MM.1S (cell line): ENCODE data around the gene KCNH2.

Source experiments
- DNase-seq: peaks from one replicate; pipeline ENCODE4 v3.0.0-alpha.2; 2015
- H2AFZ ChIP-seq: fragments of 300-600 bp; sonication (generic); 2 replicates; pipeline ENCODE4 v1.6.0; 2016; ENCODE audit warnings: antibody characterized with exemption, low read length
- H3F3A ChIP-seq: fragments of 300-600 bp; sonication (generic); 2 replicates; pipeline ENCODE4 v1.6.1; 2016; ENCODE audit warnings: mild to moderate bottlenecking, antibody characterized with exemption, low read length, moderate library complexity, mixed read lengths; ENCODE audit not compliant: insufficient read depth
- H3K27ac ChIP-seq: fragments of 300-600 bp; sonication (generic); 2 replicates; pipeline ENCODE4 v1.5.1; 2016; ENCODE audit warnings: mild to moderate bottlenecking, low read length
- H3K27me3 ChIP-seq: fragments of 300-600 bp; sonication (generic); replicated peaks from 2 replicates; pipeline ENCODE4 v1.6.0; 2016; ENCODE audit warnings: low read length; ENCODE audit not compliant: insufficient read depth
- H3K36me3 ChIP-seq: fragments of 300-600 bp; sonication (generic); replicated peaks from 2 replicates; pipeline ENCODE4 v1.6.1; 2016; ENCODE audit warnings: mild to moderate bottlenecking, low read length, mixed read lengths; ENCODE audit not compliant: insufficient read depth
- H3K4me1 ChIP-seq: fragments of 300-600 bp; sonication (generic); 2 replicates; pipeline ENCODE4 v1.6.1; 2016; ENCODE audit warnings: low read length, mixed read lengths
- H3K4me2 ChIP-seq: fragments of 300-600 bp; sonication (generic); 2 replicates; pipeline ENCODE4 v1.6.0; 2016; ENCODE audit warnings: low read depth, low read length
- H3K4me3 ChIP-seq: fragments of 300-600 bp; sonication (generic); 2 replicates; pipeline ENCODE4 v1.5.1; 2016; ENCODE audit warnings: low read length, mixed read lengths
- H3K79me2 ChIP-seq: fragments of 300-600 bp; sonication (generic); 2 replicates; pipeline ENCODE4 v1.6.1; 2016; ENCODE audit warnings: mixed run types, low read length, mixed read lengths
- H3K9ac ChIP-seq: fragments of 300-600 bp; sonication (generic); 2 replicates; pipeline ENCODE4 v1.6.1; 2016; ENCODE audit warnings: low read length, mixed read lengths
- H3K9me2 ChIP-seq: fragments of 300-600 bp; sonication (generic); replicated peaks from 2 replicates; pipeline ENCODE4 v1.6.1; 2016; ENCODE audit warnings: mild to moderate bottlenecking, low read length, mixed read lengths; ENCODE audit not compliant: insufficient read depth
- H3K9me3 ChIP-seq: fragments of 300-600 bp; sonication (generic); replicated peaks from 2 replicates; pipeline ENCODE4 v1.6.1; 2016; ENCODE audit warnings: mild to moderate bottlenecking, low read length, mixed read lengths; ENCODE audit not compliant: insufficient read depth
- H4K20me1 ChIP-seq: fragments of 300-600 bp; sonication (generic); 2 replicates; pipeline ENCODE4 v1.6.1; 2016; ENCODE audit warnings: mild to moderate bottlenecking, low read length, moderate library complexity, mixed read lengths; ENCODE audit not compliant: insufficient read depth
- EZH2 ChIP-seq: fragments of 300-600 bp; sonication (generic); optimal IDR thresholded peaks from 2 replicates; pipeline ENCODE3; 2017; ENCODE audit warnings: low read depth, mild to moderate bottlenecking, antibody characterized with exemption, low read length, mixed read lengths
- EZH2phosphoT487 ChIP-seq: fragments of 300-600 bp; sonication (generic); IDR thresholded peaks from 2 replicates; pipeline ENCODE4 v1.6.1; 2018; ENCODE audit warnings: antibody characterized with exemption, low read length
- TF ChIP-seq, protein P1 (sequence below): fragments of 300-600 bp; sonication (generic); IDR thresholded peaks from 2 replicates; pipeline ENCODE4 v1.5.1; 2016; ENCODE audit warnings: antibody characterized with exemption, low read length, mixed read lengths

KCNH2 gene

GRCh38 chr7:150939466-150939865 is 38.7 kb downstream of the KCNH2 start:
- DNase-seq: no peak
- no peak overlapping the region for H3K4me2 ChIP-seq
- H3F3A ChIP-seq: peaks cover 3% of the 10 kb centered on the region; the same call in 1 of the 2 replicates
- TF ChIP-seq, protein P1, sequence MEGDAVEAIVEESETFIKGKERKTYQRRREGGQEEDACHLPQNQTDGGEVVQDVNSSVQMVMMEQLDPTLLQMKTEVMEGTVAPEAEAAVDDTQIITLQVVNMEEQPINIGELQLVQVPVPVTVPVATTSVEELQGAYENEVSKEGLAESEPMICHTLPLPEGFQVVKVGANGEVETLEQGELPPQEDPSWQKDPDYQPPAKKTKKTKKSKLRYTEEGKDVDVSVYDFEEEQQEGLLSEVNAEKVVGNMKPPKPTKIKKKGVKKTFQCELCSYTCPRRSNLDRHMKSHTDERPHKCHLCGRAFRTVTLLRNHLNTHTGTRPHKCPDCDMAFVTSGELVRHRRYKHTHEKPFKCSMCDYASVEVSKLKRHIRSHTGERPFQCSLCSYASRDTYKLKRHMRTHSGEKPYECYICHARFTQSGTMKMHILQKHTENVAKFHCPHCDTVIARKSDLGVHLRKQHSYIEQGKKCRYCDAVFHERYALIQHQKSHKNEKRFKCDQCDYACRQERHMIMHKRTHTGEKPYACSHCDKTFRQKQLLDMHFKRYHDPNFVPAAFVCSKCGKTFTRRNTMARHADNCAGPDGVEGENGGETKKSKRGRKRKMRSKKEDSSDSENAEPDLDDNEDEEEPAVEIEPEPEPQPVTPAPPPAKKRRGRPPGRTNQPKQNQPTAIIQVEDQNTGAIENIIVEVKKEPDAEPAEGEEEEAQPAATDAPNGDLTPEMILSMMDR: no peak
- TF ChIP-seq EZH2 (no peak), EZH2phosphoT487 (no peak)
- no peaks in the 10 kb centered on the region for H3K9me3 ChIP-seq
- H4K20me1 ChIP-seq: no peaks in the 10 kb centered on the region
- no peak overlapping the region for H3K9ac ChIP-seq
- no peak overlapping the region for H2AFZ ChIP-seq
- no peak overlapping the region for H3K27ac ChIP-seq
- no peaks in the 10 kb centered on the region for H3K9me2 ChIP-seq
- peaks cover 3% of the 10 kb centered on the region; the same call in 1 of the 2 replicates for H3K27me3 ChIP-seq
- H3K36me3 ChIP-seq: no peaks in the 10 kb centered on the region
- no peaks in the 10 kb centered on the region for H3K79me2 ChIP-seq
- H3K4me3 ChIP-seq: no peak overlapping the region
- peaks cover 14% of the 10 kb centered on the region for H3K4me1 ChIP-seq

GRCh38 chr7:150939052-150939451 is 39.1 kb downstream of the KCNH2 start:
- Histone ChIP-seq H3K36me3 (no peaks in the 10 kb centered on the region), H3K9ac (no peak overlapping the region), H3K4me2 (no peak overlapping the region), H3F3A (peaks cover 3% of the 10 kb centered on the region; the same call in 1 of the 2 replicates), H3K9me3 (no peaks in the 10 kb centered on the region), H3K4me3 (no peak overlapping the region), H4K20me1 (no peaks in the 10 kb centered on the region), H3K27me3 (peaks cover 3% of the 10 kb centered on the region; the same call in 1 of the 2 replicates), H3K4me1 (peaks cover 14% of the 10 kb centered on the region), H3K27ac (no peak overlapping the region), H3K79me2 (no peaks in the 10 kb centered on the region), H2AFZ (no peak overlapping the region), H3K9me2 (no peaks in the 10 kb centered on the region)
- TF ChIP-seq, protein P1: no peak
- TF ChIP-seq EZH2phosphoT487: no peak
- TF ChIP-seq EZH2: no peak
- no peak for DNase-seq

DNA sequence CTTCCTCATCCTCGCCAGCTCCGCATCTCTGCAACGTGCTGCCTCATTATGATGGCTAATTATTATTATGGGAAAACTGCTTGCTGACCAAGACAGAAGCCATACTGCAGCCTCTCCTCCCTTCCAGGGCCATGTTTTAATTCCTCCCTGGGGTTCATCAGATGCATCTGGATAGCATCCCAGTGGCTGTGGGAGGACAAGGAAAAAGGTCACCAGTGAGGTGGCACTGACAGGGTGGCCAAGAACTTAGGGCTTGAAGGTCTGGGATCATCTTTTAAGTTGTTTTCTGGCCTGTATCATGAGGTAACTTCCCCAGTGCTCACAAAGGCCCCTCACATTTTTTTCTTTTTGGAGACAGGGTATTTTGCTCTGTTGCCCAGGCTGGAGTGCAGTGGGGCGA is 39.6 kb downstream of the KCNH2 start:
- peaks cover 3% of the 10 kb centered on the region; the same call in 1 of the 2 replicates for H3F3A ChIP-seq
- H3K9me3 ChIP-seq: no peaks in the 10 kb centered on the region
- H3K4me2 ChIP-seq: no peak overlapping the region
- peaks cover 14% of the 10 kb centered on the region for H3K4me1 ChIP-seq
- TF ChIP-seq EZH2phosphoT487 (no peak), EZH2 (no peak)
- TF ChIP-seq, protein P1: no peak
- no peaks in the 10 kb centered on the region for H3K36me3 ChIP-seq
- DNase-seq: no peak
- H3K27ac ChIP-seq: no peak overlapping the region
- no peak overlapping the region for H3K4me3 ChIP-seq
- no peaks in the 10 kb centered on the region for H3K9me2 ChIP-seq
- no peaks in the 10 kb centered on the region for H3K79me2 ChIP-seq
- no peak overlapping the region for H3K9ac ChIP-seq
- peaks cover 3% of the 10 kb centered on the region; the same call in 1 of the 2 replicates for H3K27me3 ChIP-seq
- H4K20me1 ChIP-seq: no peaks in the 10 kb centered on the region
- H2AFZ ChIP-seq: no peak overlapping the region
